GM10847 (cell line): ENCODE results near the gene P3H1.

ENCODE experiments used
- POLR2A ChIP-seq: IDR thresholded peaks from 2 replicates; pipeline ENCODE4 v1.6.1; 2011; ENCODE audit not compliant: insufficient read length; ENCODE audit errors: extremely low read depth

Gene P3H1

GRCh38 chr1:42730002-42730401 is 36.8 kb downstream of the P3H1 start:
- TF ChIP-seq POLR2A: no peak

- TF ChIP-seq POLR2A: no peak
Measured at GRCh38 chr1:42723511-42723910, 43.3 kb downstream of the P3H1 start.

- no peak for TF ChIP-seq POLR2A
Measured at GRCh38 chr1:42721926-42722325, 44.9 kb downstream of the P3H1 start.

- no peak for TF ChIP-seq POLR2A
Measured at GRCh38 chr1:42720868-42721267, 46.0 kb downstream of the P3H1 start.

GRCh38 chr1:42713293-42713692 is 53.5 kb downstream of the P3H1 start:
- TF ChIP-seq POLR2A: no peak

GRCh38 chr1:42703888-42704464 is 62.9 kb downstream of the P3H1 start:
- no peak for TF ChIP-seq POLR2A

GRCh38 chr1:42700006-42700405 is 66.8 kb downstream of the P3H1 start:
- TF ChIP-seq POLR2A: no peak

GRCh38 chr1:42698081-42698813 is 68.6 kb downstream of the P3H1 start:
- TF ChIP-seq POLR2A: no peak
